GM21723 (cell line): ENCODE results near the gene PHF1.
"Not testable (repeated sequence)": the region's sequence is repeated elsewhere in the genome, so short reads cannot be mapped to it uniquely, and the experiment has no call there.

Source experiments
- ATAC-seq: cut with Tn5 transposase; IDR thresholded peaks from one replicate; pipeline ENCODE4 v1.9.1; 2021; ENCODE audit warnings: mild to moderate bottlenecking, moderate library complexity; ENCODE audit not compliant: unreplicated experiment

Gene PHF1

DNA sequence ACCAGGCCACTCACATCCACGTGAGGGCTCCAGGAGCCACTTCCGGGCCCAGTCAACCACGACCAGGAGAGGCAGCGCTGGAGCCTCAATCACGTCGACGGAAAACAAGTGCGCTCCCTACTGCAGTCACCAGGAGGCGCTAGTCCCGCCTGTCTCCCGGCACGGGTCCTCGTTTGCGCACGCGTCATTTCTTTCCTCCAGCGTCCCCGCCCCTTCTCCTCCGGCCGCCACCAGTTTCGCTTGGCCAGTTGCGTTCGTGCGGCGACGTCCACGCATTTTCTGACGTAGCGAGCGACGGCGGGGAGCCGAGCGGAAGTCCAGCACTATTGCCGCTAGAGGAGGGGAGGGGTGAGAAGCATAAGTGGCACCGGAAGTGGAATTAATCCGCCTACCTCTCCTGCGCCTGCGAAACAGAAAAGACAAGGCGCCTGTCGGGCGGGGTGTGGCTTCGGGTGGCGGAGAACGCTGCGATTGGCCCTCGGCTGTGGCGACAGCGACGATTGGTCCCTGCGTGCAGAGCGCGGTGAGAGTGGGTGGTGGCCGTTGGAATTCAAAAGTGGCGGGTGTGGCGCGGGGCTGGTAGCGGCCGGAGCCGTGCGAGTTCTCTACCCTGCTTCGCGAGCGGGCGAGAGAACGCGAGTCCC is 19.4 kb upstream of the PHF1 start, which contains the start of gene KIFC1:
Gene KIFC1, plus strand, starts transcription at position 546 of the 644 bp plus-strand sequence. CDS start 163 bp downstream, outside the sequence.
- peak; percentile 86 for ATAC-seq

DNA sequence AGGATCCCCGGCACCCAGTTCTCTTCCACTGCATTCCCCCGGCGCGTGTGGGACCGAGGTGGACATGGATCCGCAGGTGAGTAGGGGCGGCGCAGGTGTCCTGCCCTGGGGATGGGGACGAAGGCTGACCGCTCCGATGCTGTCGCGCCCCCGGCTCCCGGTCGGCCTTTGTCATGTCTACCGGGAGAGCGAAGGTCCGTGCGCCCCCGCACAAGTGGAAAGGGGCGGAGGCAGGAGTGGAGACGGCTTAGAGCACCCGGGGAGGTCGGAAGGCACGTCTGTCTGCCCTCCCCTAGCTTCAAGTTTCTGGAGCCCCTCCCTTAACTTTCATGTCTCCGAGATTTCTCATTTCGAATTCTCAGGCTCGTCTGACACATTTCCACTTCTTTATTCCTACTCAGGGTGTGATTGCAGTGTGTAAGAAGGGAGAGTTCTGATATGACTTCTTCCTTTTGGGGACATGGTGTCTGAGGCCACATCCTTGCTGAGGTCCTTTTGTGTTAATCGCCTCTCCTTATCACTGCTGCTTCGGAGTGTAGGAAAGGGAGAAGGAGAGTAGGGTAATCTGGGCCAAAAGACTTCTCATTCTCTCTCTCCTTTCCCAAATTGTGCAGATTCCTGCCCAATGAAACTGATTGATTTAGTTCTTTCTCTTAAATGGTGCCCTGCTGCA is 18.8 kb upstream of the PHF1 start:
- ATAC-seq: peak; percentile 18

- ATAC-seq: no peak
Observed at GRCh38 chr6:33392595-33392948, 18.2 kb upstream of the PHF1 start.

DNA sequence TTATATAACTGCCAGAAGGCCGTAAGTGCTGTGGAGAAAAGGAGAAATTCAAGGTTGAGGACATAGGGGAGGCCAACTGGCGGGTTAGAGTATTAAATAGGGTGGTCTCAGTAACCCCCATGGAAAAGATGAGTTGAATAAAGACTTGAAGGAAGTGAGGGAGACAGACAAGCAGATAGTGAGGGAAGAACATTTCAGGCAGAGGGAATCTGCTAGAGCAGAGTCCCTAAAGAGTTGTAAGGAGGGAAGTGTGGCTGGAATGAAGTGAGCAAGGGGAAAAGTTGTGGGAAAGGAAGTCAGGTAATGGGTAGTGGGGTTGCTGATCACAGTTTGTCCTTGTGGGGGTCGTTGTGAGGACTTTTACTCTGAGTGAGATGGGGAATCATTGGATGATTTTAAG is 17.8 kb upstream of the PHF1 start:
- no peak for ATAC-seq

DNA sequence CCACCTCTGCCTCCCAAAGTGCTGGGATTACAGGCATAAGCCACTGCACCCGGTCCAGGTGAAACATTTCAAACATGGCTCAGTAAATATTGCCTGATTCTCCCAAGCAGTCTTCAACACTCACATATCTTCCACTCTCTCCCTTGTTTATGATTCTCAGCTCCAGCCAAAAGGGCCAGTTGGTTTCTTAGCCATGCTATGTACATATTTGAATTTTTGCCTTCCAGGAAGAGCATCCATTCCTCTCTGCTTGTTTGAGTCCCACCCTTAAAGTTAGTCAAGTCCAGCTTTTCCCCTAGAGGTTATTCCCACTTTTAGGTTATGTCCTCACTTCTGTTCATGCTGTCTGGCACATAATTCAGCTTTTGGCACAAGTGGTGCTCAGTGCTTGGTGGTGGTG is 13.3 kb upstream of the PHF1 start:
- no peak for ATAC-seq

- not testable (repeated sequence) for ATAC-seq
Observed at GRCh38 chr6:33398601-33399000, 12.2 kb upstream of the PHF1 start.

DNA sequence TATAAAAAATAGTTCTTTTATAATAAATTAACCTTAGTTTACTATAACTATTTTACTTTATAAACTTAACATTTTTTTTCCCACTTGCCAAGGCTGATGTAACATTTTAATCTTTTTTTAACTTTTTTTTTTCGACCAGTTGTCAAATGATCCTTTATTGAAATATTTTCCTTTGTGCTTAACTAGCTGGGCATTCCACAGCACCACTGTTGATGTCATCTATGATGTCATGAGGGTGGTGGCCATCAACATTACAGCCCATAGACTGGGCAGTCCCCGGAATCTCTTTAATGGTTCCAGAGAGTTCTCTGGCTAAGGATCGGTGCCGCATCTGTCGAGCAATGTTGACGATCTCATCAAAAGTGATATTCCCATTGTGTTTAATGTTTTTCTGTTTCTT is 10.9 kb upstream of the PHF1 start:
- not testable (repeated sequence) for ATAC-seq

GRCh38 chr6:33404884-33405283 is 5.9 kb upstream of the PHF1 start:
- no peak for ATAC-seq

- ATAC-seq: no peak
Observed at GRCh38 chr6:33405386-33405940, 5.4 kb upstream of the PHF1 start.

GRCh38 chr6:33406126-33406525 is 4.7 kb upstream of the PHF1 start:
- ATAC-seq: no peak

GRCh38 chr6:33407132-33407718 is 3.6 kb upstream of the PHF1 start:
- no peak for ATAC-seq

DNA sequence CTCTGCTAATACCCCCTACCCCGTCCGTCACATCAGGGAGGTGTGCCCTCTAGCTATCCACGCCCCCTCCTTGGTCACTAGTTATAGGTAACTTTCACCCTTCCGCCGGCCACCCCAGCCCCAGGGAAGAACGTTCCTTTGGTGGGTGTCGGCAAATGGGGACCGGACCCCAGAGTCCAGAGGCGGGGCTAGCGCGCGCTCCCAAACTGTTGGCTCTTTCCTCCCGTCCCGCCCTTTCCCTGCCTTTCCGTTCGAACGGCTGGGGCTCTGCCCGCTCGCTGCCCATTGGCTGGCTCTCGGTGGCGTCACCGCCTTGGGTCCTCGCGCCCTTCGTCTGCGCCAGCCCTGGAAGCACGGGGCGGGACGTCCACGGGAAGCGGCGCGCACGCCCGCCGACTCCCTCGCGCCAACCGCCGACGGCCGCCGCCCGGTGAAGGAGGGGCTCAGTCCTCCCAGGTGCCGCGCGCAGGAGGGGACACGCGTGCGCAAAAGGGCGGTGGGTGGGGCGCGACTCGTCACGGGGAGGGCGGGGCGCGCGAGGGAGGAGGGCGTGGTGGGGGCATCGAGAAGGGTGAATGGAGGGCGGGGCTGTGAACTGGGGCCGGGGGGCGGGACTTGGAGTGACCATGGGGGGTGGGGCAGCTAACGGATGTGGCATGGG is 634 bp upstream of the PHF1 start:
- peak; percentile 75 for ATAC-seq

DNA sequence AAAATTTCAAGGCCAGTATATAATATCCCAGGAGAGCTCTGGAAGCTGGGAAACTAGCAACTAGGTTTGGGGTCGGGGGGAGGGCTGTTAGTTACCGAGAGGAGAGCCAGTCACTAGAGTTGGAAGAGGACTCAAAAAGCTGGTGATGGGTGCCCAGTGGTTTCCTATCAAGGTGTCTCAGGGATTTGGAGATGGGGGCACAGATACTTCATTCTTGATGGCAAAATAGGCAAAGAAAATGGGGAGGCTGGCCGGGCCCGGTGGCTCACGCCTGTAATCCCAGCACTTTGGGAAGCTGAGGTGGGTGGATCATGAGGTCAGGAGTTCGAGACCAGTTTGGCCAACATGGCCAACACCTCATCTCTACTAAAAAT is 805 bp downstream of the PHF1 start:
- no peak for ATAC-seq

GRCh38 chr6:33412140-33413009 is 1.6 kb downstream of the PHF1 start:
- no peak for ATAC-seq

DNA sequence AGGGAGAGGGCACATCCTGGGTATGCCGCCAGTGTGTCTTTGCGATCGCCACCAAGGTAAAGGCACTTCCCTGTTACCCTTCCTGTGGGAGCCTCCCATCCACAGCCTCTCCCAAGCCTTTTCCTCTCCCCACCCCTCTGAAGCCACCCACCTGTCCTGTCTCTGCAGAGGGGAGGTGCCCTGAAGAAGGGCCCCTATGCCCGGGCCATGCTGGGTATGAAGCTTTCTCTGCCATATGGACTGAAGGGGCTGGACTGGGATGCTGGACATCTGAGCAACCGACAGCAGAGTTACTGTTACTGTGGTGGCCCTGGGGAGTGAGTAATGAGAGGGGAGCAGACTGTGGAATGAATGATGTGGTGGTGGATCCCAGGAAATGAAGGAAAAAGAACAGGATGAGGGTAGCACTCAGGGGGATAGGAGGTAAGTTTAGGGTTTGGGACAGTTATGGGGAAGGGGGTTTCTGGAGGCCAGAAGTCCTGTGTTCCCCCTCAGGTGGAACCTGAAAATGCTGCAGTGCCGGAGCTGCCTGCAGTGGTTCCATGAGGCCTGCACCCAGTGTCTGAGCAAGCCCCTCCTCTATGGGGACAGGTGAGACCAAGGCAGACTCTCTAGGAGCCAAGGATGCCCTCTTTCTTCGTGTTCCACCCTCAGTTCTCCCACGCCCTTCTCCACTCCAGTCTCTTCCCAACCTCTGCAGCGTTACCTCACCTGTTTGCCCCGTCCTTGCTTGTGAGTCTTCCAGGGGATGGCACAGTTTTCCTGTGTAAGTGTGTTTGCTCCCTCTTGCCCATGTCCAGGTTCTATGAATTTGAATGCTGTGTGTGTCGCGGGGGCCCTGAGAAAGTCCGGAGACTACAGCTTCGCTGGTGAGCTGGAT is 2.7 kb downstream of the PHF1 start:
- no peak for ATAC-seq

DNA sequence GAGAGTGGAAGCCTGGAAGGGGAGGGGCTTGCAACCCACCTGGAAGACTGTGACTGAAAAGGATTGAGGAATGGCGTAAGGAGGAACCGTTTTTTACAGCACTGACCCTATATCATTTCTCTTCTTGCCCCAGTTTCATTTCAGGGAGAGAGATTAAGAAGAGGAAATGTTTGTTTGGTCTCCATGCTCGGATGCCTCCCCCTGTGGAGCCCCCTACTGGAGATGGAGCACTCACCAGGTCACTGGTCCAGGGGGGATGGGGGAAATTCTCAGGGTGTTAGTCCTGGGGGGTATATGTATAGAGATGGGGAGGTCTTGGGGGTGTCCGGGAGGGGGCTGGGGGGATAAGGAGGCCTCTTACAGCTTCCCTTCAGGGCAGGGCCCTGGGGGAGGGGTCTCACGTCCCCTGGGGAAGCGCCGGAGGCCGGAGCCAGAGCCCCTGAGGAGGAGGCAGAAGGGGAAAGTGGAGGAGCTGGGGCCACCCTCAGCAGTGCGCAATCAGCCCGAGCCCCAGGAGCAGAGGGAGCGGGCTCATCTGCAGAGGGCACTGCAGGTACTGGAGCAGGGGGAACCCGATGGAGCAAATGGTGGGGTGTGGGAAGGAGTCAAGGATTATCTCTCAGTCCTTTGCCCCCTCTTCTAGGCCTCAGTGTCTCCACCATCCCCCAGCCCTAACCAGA is 3.9 kb downstream of the PHF1 start:
- ATAC-seq: no peak

- ATAC-seq: no peak
Observed at GRCh38 chr6:33415831-33416230, 5.0 kb downstream of the PHF1 start.

DNA sequence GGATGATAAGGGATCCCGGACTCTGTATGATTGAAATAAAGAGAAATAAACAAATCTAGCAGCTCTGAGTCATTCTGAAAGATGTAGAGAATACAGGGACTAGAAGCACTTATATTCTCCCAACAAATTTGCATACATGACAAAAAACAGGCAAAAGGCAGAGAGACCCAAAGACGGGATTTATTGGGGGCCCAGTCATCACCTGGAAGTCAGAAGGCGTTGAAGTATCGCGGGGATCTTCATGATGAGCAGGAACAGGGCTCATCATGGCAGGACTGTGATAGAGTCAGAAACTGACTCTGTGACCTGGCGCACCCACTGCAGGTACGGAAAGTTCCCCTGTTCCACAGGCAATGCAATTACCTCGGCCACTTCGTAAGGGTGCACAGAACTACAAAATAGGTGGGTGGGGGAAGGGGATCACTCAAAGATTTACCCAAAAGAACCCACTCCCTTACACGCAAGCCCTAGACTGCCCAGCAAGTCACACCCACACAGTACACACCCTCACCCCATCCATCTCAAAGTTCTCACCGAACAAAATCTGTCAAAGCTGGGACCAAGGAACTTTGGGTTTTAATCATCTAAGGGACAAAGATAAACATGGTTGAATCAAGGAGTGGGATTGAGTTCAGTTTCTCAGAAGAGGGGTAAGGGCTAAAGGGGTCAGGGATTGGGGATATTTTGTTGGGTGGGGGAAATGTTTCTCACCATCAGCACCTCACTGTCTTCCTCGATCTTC is 5.7 kb downstream of the PHF1 start:
- ATAC-seq: no peak
